GM12864 (cell line): ENCODE data around the gene SLC43A3.

Experiments used
- DNase-seq: peaks from one replicate; pipeline ENCODE4 v3.0.0-alpha.2; 2011; ENCODE audit warnings: low read depth
- H3K4me3 ChIP-seq: 2 replicates; pipeline ENCODE4 v1.5.1; 2011; ENCODE audit warnings: mild to moderate bottlenecking, low read depth, low read length, control low read depth
- TF ChIP-seq, protein P1 (sequence below): IDR thresholded peaks from 2 replicates; pipeline ENCODE4 v1.5.1; 2011; ENCODE audit warnings: low read depth, mild to moderate bottlenecking, moderate library complexity, low read length, control low read depth, inconsistent platforms; ENCODE audit errors: missing control alignments

SLC43A3 gene

DNA sequence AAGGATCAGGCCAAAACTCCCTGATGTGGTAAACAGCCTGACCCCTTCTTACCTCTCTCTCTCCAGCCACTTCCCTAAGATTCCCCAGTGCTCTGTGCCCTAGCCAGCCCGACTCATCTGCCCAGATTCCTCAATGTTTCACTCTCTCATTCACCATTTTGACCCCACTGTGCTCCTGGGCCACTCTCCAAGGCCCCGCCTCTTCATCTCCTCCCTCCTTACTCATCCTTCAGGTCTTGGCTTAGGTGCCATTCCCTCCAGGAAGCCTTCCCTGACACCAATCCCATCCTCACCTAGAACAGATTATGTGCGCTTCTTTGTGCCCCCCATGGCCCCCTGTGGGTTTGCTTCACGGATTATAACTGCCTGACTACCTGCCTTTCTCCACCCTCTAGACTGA lies 13.2 kb downstream of the SLC43A3 start:
- no peak for DNase-seq
- H3K4me3 ChIP-seq: no peak overlapping the region
- TF ChIP-seq, protein P1, sequence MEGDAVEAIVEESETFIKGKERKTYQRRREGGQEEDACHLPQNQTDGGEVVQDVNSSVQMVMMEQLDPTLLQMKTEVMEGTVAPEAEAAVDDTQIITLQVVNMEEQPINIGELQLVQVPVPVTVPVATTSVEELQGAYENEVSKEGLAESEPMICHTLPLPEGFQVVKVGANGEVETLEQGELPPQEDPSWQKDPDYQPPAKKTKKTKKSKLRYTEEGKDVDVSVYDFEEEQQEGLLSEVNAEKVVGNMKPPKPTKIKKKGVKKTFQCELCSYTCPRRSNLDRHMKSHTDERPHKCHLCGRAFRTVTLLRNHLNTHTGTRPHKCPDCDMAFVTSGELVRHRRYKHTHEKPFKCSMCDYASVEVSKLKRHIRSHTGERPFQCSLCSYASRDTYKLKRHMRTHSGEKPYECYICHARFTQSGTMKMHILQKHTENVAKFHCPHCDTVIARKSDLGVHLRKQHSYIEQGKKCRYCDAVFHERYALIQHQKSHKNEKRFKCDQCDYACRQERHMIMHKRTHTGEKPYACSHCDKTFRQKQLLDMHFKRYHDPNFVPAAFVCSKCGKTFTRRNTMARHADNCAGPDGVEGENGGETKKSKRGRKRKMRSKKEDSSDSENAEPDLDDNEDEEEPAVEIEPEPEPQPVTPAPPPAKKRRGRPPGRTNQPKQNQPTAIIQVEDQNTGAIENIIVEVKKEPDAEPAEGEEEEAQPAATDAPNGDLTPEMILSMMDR: no peak

DNA sequence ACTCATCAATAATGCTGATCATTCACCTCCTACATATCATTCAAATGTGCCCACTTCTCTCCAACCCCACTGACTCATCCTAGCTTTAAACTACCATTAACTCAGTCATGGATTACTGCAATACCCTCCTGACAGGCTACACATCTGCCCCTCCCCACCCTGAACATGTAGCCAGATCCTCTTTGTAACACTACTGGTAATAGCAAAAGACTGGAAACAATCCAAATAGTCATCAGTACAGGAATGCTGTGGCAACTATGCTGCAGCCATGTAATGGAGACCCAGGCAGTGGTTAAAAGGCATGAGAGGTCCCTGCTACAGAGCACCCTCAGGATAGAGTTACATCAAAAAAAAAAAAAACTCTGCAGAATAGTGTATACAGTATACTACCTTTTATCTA lies 16.6 kb downstream of the SLC43A3 start:
- H3K4me3 ChIP-seq: no peak overlapping the region
- TF ChIP-seq, protein P1: no peak
- no peak for DNase-seq

DNA sequence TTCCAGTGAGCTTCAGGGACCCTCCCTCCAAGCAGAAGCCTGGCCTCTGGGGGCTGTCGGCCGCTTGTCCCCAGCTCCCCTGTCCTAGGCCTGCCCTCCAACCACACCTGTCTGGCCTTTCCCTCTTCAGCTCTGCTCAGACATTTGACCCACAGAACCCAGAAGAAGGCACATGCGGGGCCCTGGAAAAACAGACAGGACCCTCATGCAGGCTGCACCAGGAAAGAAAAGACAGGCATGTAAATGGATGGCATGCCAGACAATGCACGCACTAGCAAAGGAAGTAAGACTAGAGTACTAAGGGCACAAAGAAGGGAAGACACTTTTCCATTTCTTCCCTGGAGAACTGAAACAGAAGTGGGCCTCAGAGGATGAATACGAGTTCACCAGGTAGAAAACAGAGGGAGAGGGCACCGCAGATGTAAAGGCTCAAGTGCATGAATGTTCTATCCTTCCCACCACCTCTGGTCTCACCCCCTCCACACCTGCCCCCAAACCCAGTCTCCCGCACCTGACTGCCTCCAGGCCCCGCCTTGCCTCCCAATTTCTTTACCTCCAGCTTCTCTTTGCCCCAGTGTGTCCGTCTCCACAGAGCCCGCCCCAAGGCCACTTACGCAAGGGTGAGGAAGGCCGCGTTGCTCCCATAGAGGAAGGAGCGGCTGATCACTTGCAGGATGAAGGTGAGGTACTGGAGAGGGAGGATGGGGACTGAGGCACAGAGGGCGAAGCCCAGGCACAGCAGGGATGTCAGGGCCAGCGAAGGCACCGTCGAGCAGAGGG lies 17.4 kb downstream of the SLC43A3 start:
- TF ChIP-seq, protein P1: no peak
- DNase-seq: no peak
- no peak overlapping the region for H3K4me3 ChIP-seq

DNA sequence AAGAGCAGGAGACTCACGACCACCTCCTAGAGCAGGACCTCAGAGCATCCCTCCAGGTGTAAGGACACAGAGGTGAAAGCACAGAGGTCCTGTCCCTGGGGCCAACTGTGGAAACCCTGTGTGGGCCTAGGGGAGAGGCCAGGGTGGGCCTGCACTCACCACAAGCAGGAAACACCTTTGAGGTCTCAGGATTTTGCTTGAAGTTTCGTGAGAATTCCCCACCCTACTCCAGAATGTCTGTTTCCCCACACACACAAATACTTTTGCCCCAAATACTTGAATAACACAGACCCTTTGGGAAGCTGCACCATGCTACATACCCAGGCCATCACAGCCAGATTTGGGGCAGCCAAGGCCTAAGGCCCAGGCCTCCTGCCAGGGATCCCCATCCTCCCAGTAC lies 18.1 kb downstream of the SLC43A3 start:
- TF ChIP-seq, protein P1: no peak
- no peak overlapping the region for H3K4me3 ChIP-seq
- no peak for DNase-seq

DNA sequence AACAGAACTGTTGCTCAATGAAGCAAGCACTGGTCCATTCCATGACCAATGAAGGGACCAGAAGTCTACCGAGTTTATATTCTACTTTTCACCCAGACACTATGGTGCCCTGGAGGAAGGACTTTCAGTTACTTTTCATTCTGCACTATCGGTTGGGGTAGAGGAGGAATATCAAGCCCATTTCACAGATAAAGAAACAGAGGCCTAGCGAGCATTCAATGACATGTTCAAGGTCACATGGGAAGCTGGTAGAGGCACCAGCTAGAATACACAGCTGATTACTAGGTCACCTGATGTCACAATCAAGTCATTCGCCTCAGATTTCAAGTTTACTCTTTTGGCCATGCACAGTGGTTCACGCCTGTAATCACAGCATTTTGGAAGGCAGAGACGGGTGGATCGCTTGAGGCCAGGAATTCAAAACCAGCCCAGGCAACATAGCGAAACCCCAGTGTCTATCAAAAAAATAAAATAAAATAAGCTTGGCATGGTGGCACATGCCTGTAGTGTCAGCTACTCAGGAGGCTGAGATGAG lies 18.9 kb downstream of the SLC43A3 start:
- TF ChIP-seq, protein P1: no peak
- no peak for DNase-seq
- H3K4me3 ChIP-seq: no peak overlapping the region

DNA sequence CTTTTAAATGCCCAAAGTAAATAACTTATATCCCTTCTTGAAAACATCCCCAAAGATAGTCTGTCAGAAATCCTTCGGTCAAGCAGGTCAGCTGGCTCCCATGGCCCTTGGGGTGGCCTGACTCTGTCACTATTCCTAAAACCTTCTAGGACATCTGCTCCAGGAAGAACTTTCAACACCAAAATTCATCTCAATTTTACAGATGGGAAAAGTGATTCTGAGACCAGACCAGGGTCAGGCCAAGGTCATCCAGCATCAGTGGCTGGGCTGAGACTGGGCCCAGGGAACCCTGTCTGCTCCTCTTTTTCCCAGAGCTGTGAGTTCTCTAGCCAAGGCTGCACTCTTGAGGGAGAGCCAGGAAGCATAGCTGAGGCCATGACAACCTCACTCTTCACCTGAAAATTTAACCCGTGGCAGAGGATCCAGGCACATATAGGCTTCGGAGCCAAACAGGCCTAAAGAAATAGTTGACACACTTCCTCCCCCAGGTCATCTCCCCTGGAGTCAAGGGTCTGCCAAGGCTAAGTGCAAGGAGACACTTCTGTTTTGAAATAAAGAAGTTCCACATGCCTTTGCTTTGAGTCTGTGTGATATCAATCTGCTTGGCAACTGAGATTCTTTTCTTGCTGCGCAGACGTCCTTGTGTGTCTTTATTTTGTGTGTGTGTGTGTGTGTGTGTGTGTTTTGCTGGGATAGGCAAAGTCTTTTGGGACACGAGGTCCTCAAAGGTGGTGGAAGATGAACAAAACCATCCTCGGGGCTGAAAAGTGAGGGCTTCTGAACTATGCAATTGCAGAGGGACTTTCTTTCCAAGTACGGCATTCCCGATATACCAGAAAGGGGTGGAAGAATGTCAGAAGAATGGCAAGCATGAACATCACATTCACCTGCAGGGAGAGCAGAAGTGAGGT lies 19.7 kb downstream of the SLC43A3 start:
- TF ChIP-seq, protein P1: no peak
- no peak overlapping the region for H3K4me3 ChIP-seq
- no peak for DNase-seq
